ENCODE data around the gene PLPP2.

GRCh38 chr19:336067-336614, 44.9 kb upstream of the PLPP2 start:
- TF ChIP-seq, protein P1, sequence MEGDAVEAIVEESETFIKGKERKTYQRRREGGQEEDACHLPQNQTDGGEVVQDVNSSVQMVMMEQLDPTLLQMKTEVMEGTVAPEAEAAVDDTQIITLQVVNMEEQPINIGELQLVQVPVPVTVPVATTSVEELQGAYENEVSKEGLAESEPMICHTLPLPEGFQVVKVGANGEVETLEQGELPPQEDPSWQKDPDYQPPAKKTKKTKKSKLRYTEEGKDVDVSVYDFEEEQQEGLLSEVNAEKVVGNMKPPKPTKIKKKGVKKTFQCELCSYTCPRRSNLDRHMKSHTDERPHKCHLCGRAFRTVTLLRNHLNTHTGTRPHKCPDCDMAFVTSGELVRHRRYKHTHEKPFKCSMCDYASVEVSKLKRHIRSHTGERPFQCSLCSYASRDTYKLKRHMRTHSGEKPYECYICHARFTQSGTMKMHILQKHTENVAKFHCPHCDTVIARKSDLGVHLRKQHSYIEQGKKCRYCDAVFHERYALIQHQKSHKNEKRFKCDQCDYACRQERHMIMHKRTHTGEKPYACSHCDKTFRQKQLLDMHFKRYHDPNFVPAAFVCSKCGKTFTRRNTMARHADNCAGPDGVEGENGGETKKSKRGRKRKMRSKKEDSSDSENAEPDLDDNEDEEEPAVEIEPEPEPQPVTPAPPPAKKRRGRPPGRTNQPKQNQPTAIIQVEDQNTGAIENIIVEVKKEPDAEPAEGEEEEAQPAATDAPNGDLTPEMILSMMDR (IDR thresholded peaks at IDR 0.05; ENCODE audit: insufficient read depth, low read length, poor library complexity, severe bottlenecking): no peak
- TF ChIP-seq EZH2phosphoT487 (conservative IDR thresholded peaks at IDR 0.05; ENCODE audit: low read length): no peak

All from SU-DHL-6 (cell line).